CD4-positive, alpha-beta T cell (primary cell): ENCODE data around the gene SS18L1. TPM values are rescaled to one million over a fixed set of nuclear protein-coding genes. Genes with fewer than 3 reads are reported as not detected.

Source experiments
- ATAC-seq: fragments of 200-7000 bp; cut with Tn5 transposase; one replicate; pipeline ENCODE4 v1.10.0; 2022; ENCODE audit warnings: mild to moderate bottlenecking; ENCODE audit not compliant: poor library complexity
- CTCF ChIA-PET: fragments of 350-600 bp; sonication (Branson Sonifier 250); formaldehyde crosslinking; loops from one replicate; lab custom pipeline; 2021; ENCODE audit warnings: antibody characterized with exemption, inconsistent platforms; lab: Charles Lee
- POLR2A ChIA-PET: fragments of 350-600 bp; sonication (Branson Sonifier 250); formaldehyde crosslinking; loops from one replicate; lab custom pipeline; 2021; ENCODE audit warnings: antibody characterized with exemption, inconsistent platforms; lab: Charles Lee
- DNase-seq, 14 experiments: peaks; one replicate each; pipeline ENCODE4 v3.0.0-alpha.2; 2013 to 2020; ENCODE audit warnings: mixed read lengths in 2 of 14
- H3K27ac ChIP-seq, 2 donors: one replicate each; pipeline versions ENCODE4 v1.5.1 to v1.7.0; 2013; ENCODE audit warnings: low read length in 2 of 2, low read depth in 1 of 2, mild to moderate bottlenecking in 1 of 2
- H3K27me3 ChIP-seq, 2 experiments: 1 replicate in 1 of 2; 2 replicates in 1 of 2; pipeline versions ENCODE4 v1.6.1 to v1.7.0; 2013; ENCODE audit warnings: low read length in 2 of 2, control low read depth in 1 of 2, mild to moderate bottlenecking in 1 of 2, moderate library complexity in 1 of 2; ENCODE audit not compliant: insufficient read depth in 2 of 2, control insufficient read depth in 1 of 2
- H3K36me3 ChIP-seq: one replicate; pipeline ENCODE4 v1.6.1; 2013; ENCODE audit warnings: low read length, control low read depth; ENCODE audit not compliant: insufficient read depth
- H3K4me1 ChIP-seq: one replicate; pipeline ENCODE4 v1.6.1; 2013; ENCODE audit warnings: low read length, control low read depth; ENCODE audit not compliant: insufficient read depth
- H3K4me3 ChIP-seq: one replicate; pipeline ENCODE4 v1.5.1; 2013; ENCODE audit warnings: mild to moderate bottlenecking, low read length, moderate library complexity
- H3K9me3 ChIP-seq, 2 experiments: 1 replicate in 1 of 2; 2 replicates in 1 of 2; pipeline versions ENCODE4 v1.6.1 to v1.7.0; 2013; ENCODE audit warnings: low read length in 2 of 2, mild to moderate bottlenecking in 2 of 2, control low read depth in 1 of 2, moderate library complexity in 1 of 2; ENCODE audit not compliant: control insufficient read depth in 1 of 2, insufficient read depth in 1 of 2
- H3K27ac Mint-ChIP-seq: one replicate; pipeline ENCODE4 v1.8.0; 2020; ENCODE audit warnings: mixed read lengths
- H3K27me3 Mint-ChIP-seq: one replicate; pipeline ENCODE4 v1.8.0; 2021; ENCODE audit warnings: mixed read lengths
- H3K36me3 Mint-ChIP-seq: one replicate; pipeline ENCODE4 v1.8.0; 2021; ENCODE audit warnings: low read depth, mixed read lengths
- H3K4me1 Mint-ChIP-seq: one replicate; pipeline ENCODE4 v1.8.0; 2021; ENCODE audit warnings: low read depth, mixed read lengths
- H3K4me3 Mint-ChIP-seq: one replicate; pipeline ENCODE4 v1.8.0; 2020; ENCODE audit warnings: mild to moderate bottlenecking, mixed read lengths
- H3K9me3 Mint-ChIP-seq: one replicate; pipeline ENCODE4 v1.8.0; 2020; ENCODE audit warnings: mixed read lengths
- CTCF ChIP-seq: fragments of 200-600 bp; IDR thresholded peaks from one replicate; pipeline ENCODE4 v1.8.0; 2022; ENCODE audit warnings: antibody characterized with exemption, mild to moderate bottlenecking
- intact Hi-C, 2 experiments: fragments of 100-400 bp; cut with DNase I in 1 of 2; cut with micrococcal nuclease in 1 of 2; formaldehyde crosslinking; loops; one replicate each; pipeline versions ENCODE4 v1.15.1 to v1.9.0; 2023 to 2025; cut with DNase I, micrococcal nuclease
- total RNA-seq, 174 experiments: library from RNA in 2 of 174; stranded (reverse) in 2 of 174; gene quantifications; one replicate each; pipeline ENCODE4 v1.2.3 and lab custom pipeline; 2021 to 2026

Gene SS18L1
- total RNA-seq, 2 experiments from 2014 or later, result 12.8 to 13.4 TPM

GRCh38 chr20:62097881-62098407, 45.6 kb upstream of the SS18L1 start:
- Histone ChIP-seq H3K27me3 (peaks cover 0 to 5% of the 10 kb centered on the region in 2 experiments), H3K36me3 (no peaks in the 10 kb centered on the region), H3K4me3 (no peak overlapping the region), H3K27ac (no peak overlapping the region), H3K9me3 (peaks cover 21 to 76% of the 10 kb centered on the region in 2 experiments), H3K4me1 (no peaks in the 10 kb centered on the region)
- Mint-ChIP-seq H3K4me3 (no peak overlapping the region), H3K9me3 (peaks cover 7% of the 10 kb centered on the region), H3K36me3 (peaks cover 28% of the 10 kb centered on the region), H3K4me1 (no peaks in the 10 kb centered on the region), H3K27ac (no peak overlapping the region), H3K27me3 (no peaks in the 10 kb centered on the region)
- POLR2A ChIA-PET, result no interaction called here
- DNase-seq, result no peak
- no peak for TF ChIP-seq CTCF
- CTCF ChIA-PET, result no interaction called here
- no peak for ATAC-seq
- intact Hi-C loops, result no loop called here

- Mint-ChIP-seq H3K27me3 (no peaks in the 10 kb centered on the region), H3K9me3 (peaks cover 14% of the 10 kb centered on the region), H3K27ac (no peak overlapping the region), H3K4me3 (no peak overlapping the region), H3K36me3 (peaks cover 36% of the 10 kb centered on the region), H3K4me1 (no peaks in the 10 kb centered on the region)
- intact Hi-C loops, result no loop called here
- ATAC-seq (no peak), DNase-seq (no peak)
- Histone ChIP-seq H3K4me1 (no peaks in the 10 kb centered on the region), H3K36me3 (no peaks in the 10 kb centered on the region), H3K4me3 (no peak overlapping the region), H3K27me3 (peaks cover 0 to 9% of the 10 kb centered on the region in 2 experiments), H3K9me3 (peaks cover 47 to 99% of the 10 kb centered on the region in 2 experiments), H3K27ac (no peak overlapping the region)
- ChIA-PET CTCF (no interaction called here), POLR2A (no interaction called here)
- no peak for TF ChIP-seq CTCF
Observed at GRCh38 chr20:62101078-62101477, 42.5 kb upstream of the SS18L1 start.

DNA sequence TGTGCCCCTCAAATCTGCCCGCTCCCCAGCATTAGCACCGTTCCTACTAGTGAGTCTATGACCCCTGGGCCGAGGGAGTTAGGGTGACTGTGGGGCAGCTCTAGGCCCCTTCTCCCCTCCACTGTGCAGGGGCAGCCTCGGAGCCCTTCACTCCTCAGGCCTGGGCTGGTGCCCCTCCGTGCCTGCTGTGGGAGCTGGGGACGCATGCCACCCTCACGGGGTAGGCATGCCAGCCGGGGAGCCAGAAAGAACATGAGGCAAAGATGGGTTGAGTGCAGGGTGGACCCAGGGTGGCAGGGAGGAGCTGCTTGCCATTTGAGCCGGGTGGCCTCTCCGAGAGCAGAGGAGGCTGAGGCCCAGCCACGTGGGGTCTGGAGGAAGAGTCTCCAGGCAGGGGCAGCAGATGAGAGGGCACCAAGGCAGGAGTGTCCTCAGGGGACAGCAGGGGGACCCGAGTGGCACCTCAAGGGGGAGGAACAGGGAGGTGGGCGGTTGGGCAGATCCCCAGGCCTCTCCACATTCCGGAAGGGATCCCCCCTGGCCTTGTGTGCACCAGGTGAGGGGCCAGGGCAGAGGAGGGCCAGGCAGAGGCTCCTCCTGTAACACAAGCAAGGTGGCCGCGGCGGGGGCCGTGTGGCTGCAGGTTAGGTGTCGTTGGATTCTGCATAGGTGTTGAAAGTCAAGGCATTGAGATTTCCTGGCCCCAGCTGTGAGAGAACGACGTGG, 39.9 kb upstream of the SS18L1 start:
- Mint-ChIP-seq H3K27ac (no peak overlapping the region), H3K9me3 (peaks cover 19% of the 10 kb centered on the region)

More for the DNA sequence above, 39.9 kb upstream of the SS18L1 start:
- Mint-ChIP-seq H3K36me3 (peaks cover 59% of the 10 kb centered on the region), H3K4me1 (no peaks in the 10 kb centered on the region), H3K27me3 (no peaks in the 10 kb centered on the region), H3K4me3 (no peak overlapping the region)
- TF ChIP-seq CTCF, result no peak
- intact Hi-C loops, result no loop called here
- H3K4me1 ChIP-seq, result no peaks in the 10 kb centered on the region
- H3K27me3 ChIP-seq, result peaks cover 0 to 9% of the 10 kb centered on the region in 2 experiments
- no peaks in the 10 kb centered on the region for H3K36me3 ChIP-seq
- ChIA-PET CTCF (no interaction called here), POLR2A (interaction anchor here (0.7 kb wide), 1 partner anchor 13 kb away, joined by 3 read pairs; no protein-coding TSS in a partner anchor)
- H3K27ac ChIP-seq, result no peak overlapping the region
- peaks cover 71 to 100% of the 10 kb centered on the region in 2 experiments for H3K9me3 ChIP-seq
- DNase-seq (no peak), ATAC-seq (no peak)
- H3K4me3 ChIP-seq, result no peak overlapping the region
